Activated T-cell treated with anti-CD3 and anti-CD28 coated beads, Interleukin-2, amount 50 U/mL, for 72 hours (primary cell): ENCODE data around the gene MPZL3. TPM values are rescaled to one million over a fixed set of nuclear protein-coding genes. Genes with fewer than 3 reads are reported as not detected.

ENCODE experiments used
- ATAC-seq, 2 donors: fragments of 150-1000 bp; cut with Tn5 transposase; replicated peaks in 1 of 2; 2 replicates each; pipeline ENCODE4 v1.10.0; 2021; ENCODE audit warnings: moderate library complexity in 2 of 2, mild to moderate bottlenecking in 1 of 2
- DNase-seq, 2 donors: peaks; one replicate each; pipeline ENCODE4 v3.0.0; 2021 to 2022; ENCODE audit warnings: mixed read lengths in 1 of 2
- H3K27ac Mint-ChIP-seq: one replicate; pipeline ENCODE4 v1.8.0; 2022; ENCODE audit warnings: mild to moderate bottlenecking, moderate library complexity, mixed read lengths
- H3K27me3 Mint-ChIP-seq: one replicate; pipeline ENCODE4 v1.8.0; 2022; ENCODE audit warnings: low read depth, mixed read lengths
- H3K36me3 Mint-ChIP-seq, 2 donors: one replicate each; pipeline ENCODE4 v1.8.0; 2022; ENCODE audit warnings: mixed read lengths in 2 of 2, mild to moderate bottlenecking in 1 of 2; ENCODE audit not compliant: insufficient read depth in 2 of 2
- H3K4me1 Mint-ChIP-seq: one replicate; pipeline ENCODE4 v1.8.0; 2022; ENCODE audit warnings: low read depth, mixed read lengths
- H3K4me3 Mint-ChIP-seq, 2 donors: one replicate each; pipeline ENCODE4 v1.8.0; 2022; ENCODE audit warnings: mild to moderate bottlenecking in 2 of 2, mixed read lengths in 2 of 2, moderate library complexity in 2 of 2
- H3K9me3 Mint-ChIP-seq, 2 donors: one replicate each; pipeline ENCODE4 v1.8.0; 2022; ENCODE audit warnings: mixed read lengths in 2 of 2
- total RNA-seq, 2 donors: library from RNA; stranded (reverse); gene quantifications; one replicate each; pipeline ENCODE4 v1.2.3, GENCODE V29; 2022

Gene MPZL3
- total RNA-seq, 2 donors from 2014 or later = 71.3 to 76.3 TPM

GRCh38 chr11:118212781-118213191 lies 39.4 kb downstream of the MPZL3 start:
- no peaks in the 10 kb centered on the region for H3K27me3 Mint-ChIP-seq
- DNase-seq (no peak), ATAC-seq (no peak)
- H3K4me1 Mint-ChIP-seq = peaks cover 89% of the 10 kb centered on the region
- peak overlapping the region; percentile 97 for H3K27ac Mint-ChIP-seq
- peak overlapping the region; percentile 81 to 85 for H3K4me3 Mint-ChIP-seq
- H3K36me3 Mint-ChIP-seq = peaks cover 22 to 58% of the 10 kb centered on the region in 2 donors
- no peaks in the 10 kb centered on the region for H3K9me3 Mint-ChIP-seq

DNA sequence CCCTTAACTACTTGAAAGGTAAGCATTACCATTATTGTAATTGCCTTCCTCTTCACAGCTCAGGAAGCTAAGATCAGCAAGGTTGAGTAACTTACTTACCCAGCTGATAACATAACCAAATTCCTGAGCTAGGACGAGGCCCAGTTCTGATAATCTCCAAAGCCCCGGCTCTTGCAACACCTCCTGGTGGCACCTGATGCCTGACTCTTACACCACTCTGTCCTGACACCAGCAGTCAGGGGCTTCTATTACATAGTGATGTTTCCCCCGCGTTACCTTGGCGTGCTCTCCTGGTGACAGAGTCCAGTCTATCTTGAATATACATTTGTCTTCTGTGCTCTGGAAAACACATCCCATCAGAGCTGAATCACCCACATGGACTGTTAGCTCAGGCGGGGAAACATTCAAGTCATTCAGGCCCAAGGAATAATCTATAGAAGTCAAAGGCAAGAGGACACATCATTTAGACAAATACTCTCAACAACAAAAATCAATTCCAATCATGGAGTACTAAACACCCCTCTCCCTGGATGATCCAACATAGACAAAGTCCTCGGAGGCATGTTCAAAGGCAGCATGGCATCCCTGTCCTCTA lies 39.9 kb downstream of the MPZL3 start:
- H3K4me1 Mint-ChIP-seq = peaks cover 84% of the 10 kb centered on the region
- no peaks in the 10 kb centered on the region for H3K9me3 Mint-ChIP-seq
- no peak for DNase-seq
- no peaks in the 10 kb centered on the region for H3K27me3 Mint-ChIP-seq
- H3K4me3 Mint-ChIP-seq = peak overlapping the region; percentile 81 to 85
- peaks cover 25 to 59% of the 10 kb centered on the region in 2 donors for H3K36me3 Mint-ChIP-seq
- no peak for ATAC-seq
- H3K27ac Mint-ChIP-seq = peak overlapping the region; percentile 97

GRCh38 chr11:118211006-118211405 lies 41.2 kb downstream of the MPZL3 start:
- DNase-seq (no peak), ATAC-seq (no peak)
- Mint-ChIP-seq H3K27me3 (no peaks in the 10 kb centered on the region), H3K4me1 (peaks cover 72% of the 10 kb centered on the region), H3K9me3 (peaks cover 0 to 1% of the 10 kb centered on the region in 2 donors), H3K4me3 (peak overlapping the region; percentile 28 to 85), H3K36me3 (peaks cover 31 to 69% of the 10 kb centered on the region in 2 donors), H3K27ac (no peak overlapping the region)

- peak overlapping the region in 1 of 2 donors; percentile 39 for H3K4me3 Mint-ChIP-seq
- H3K27me3 Mint-ChIP-seq = no peaks in the 10 kb centered on the region
- ATAC-seq (no peak), DNase-seq (no peak)
- H3K4me1 Mint-ChIP-seq = peaks cover 65% of the 10 kb centered on the region
- H3K36me3 Mint-ChIP-seq = peaks cover 38 to 76% of the 10 kb centered on the region in 2 donors
- peak overlapping the region; percentile 26 for H3K27ac Mint-ChIP-seq
- H3K9me3 Mint-ChIP-seq = peaks cover 0 to 1% of the 10 kb centered on the region in 2 donors
Measured at GRCh38 chr11:118210323-118210722, 41.8 kb downstream of the MPZL3 start.

- peaks cover 52% of the 10 kb centered on the region for H3K4me1 Mint-ChIP-seq
- no peaks in the 10 kb centered on the region for H3K27me3 Mint-ChIP-seq
- H3K27ac Mint-ChIP-seq = peak overlapping the region; percentile 74
- peaks cover 31 to 71% of the 10 kb centered on the region in 2 donors for H3K36me3 Mint-ChIP-seq
- H3K4me3 Mint-ChIP-seq = peak overlapping the region; percentile 29 to 68
- no peak for DNase-seq
- ATAC-seq = peak; percentile 38 to 58
- peaks cover 0 to 1% of the 10 kb centered on the region in 2 donors for H3K9me3 Mint-ChIP-seq
Measured at GRCh38 chr11:118209033-118209432, 43.1 kb downstream of the MPZL3 start.

GRCh38 chr11:118207079-118207478 lies 45.1 kb downstream of the MPZL3 start:
- Mint-ChIP-seq H3K36me3 (peaks cover 23 to 52% of the 10 kb centered on the region in 2 donors), H3K9me3 (peaks cover 0 to 1% of the 10 kb centered on the region in 2 donors), H3K4me1 (peaks cover 32% of the 10 kb centered on the region), H3K4me3 (peak overlapping the region; percentile 43 to 84), H3K27me3 (no peaks in the 10 kb centered on the region), H3K27ac (no peak overlapping the region)
- ATAC-seq (peak; percentile 48 to 51), DNase-seq (no peak)

- ATAC-seq (no peak), DNase-seq (no peak)
- Mint-ChIP-seq H3K27ac (no peak overlapping the region), H3K4me3 (peak overlapping the region; percentile 43 to 84), H3K9me3 (peaks cover 0 to 1% of the 10 kb centered on the region in 2 donors), H3K36me3 (peaks cover 20 to 46% of the 10 kb centered on the region in 2 donors), H3K4me1 (peaks cover 27% of the 10 kb centered on the region), H3K27me3 (no peaks in the 10 kb centered on the region)
Measured at GRCh38 chr11:118206391-118207031, 45.7 kb downstream of the MPZL3 start.

- Mint-ChIP-seq H3K4me1 (peaks cover 19% of the 10 kb centered on the region), H3K4me3 (peak overlapping the region; percentile 43 to 84), H3K27me3 (no peaks in the 10 kb centered on the region), H3K9me3 (peaks cover 0 to 1% of the 10 kb centered on the region in 2 donors), H3K27ac (no peak overlapping the region), H3K36me3 (peaks cover 21 to 40% of the 10 kb centered on the region in 2 donors)
- no peak for DNase-seq
- no peak for ATAC-seq
Measured at GRCh38 chr11:118205606-118206378, 46.4 kb downstream of the MPZL3 start.

- ATAC-seq (peak; percentile 48 to 50), DNase-seq (peak; percentile 81 to 85)
- peaks cover 16% of the 10 kb centered on the region for H3K4me1 Mint-ChIP-seq
- H3K36me3 Mint-ChIP-seq = peaks cover 19 to 39% of the 10 kb centered on the region in 2 donors
- H3K27me3 Mint-ChIP-seq = no peaks in the 10 kb centered on the region
- no peak overlapping the region for H3K27ac Mint-ChIP-seq
- H3K4me3 Mint-ChIP-seq = no peak overlapping the region
- H3K9me3 Mint-ChIP-seq = peaks cover 0 to 1% of the 10 kb centered on the region in 2 donors
Measured at GRCh38 chr11:118202599-118203422, 49.4 kb downstream of the MPZL3 start.

- no peak for DNase-seq
- peak; percentile 11 to 23 for ATAC-seq
- H3K36me3 Mint-ChIP-seq = peaks cover 15 to 37% of the 10 kb centered on the region in 2 donors
- peaks cover 0 to 1% of the 10 kb centered on the region in 2 donors for H3K9me3 Mint-ChIP-seq
- no peaks in the 10 kb centered on the region for H3K27me3 Mint-ChIP-seq
- peaks cover 18% of the 10 kb centered on the region for H3K4me1 Mint-ChIP-seq
- no peak overlapping the region for H3K4me3 Mint-ChIP-seq
- no peak overlapping the region for H3K27ac Mint-ChIP-seq
Measured at GRCh38 chr11:118201966-118202365, 50.2 kb downstream of the MPZL3 start.

DNA sequence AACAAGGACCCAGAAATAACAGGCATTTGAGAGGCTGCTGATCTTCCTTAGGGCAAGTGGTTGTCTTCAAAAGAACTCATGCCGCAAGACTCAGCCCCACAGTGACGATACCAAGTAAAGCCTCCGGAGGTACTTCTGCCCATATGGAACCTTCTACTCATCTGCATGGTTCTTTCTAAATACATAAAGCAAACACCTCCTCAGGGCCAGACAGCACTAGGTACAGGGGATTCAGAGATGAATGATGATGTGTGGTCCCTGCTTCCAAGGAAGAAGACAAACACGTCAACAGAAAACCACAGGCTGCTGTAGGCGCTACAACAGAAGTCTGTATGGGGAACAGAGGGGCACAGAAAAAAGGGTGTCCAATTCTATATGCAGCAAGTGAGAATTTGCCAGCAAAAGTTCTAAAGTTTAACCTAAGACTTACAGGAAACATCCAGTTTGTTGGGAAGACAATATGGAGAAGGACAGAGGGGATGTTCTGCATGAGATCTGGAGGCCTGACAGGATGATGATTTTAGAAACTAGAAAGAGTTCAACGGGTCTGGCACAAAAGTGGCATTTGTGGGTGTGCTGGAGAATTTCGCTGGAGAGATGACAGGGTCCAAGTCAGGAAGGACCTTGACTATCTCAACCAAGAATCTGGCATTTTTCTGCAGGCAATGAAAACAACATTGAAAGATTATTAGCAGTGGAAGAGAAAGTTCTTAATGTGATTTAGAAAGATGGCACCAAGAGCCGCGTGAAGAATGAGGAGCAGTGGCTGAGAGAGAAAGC lies 51.1 kb downstream of the MPZL3 start:
- Mint-ChIP-seq H3K27ac (no peak overlapping the region), H3K9me3 (no peaks in the 10 kb centered on the region), H3K27me3 (no peaks in the 10 kb centered on the region), H3K4me3 (no peak overlapping the region), H3K36me3 (peaks cover 11 to 37% of the 10 kb centered on the region in 2 donors), H3K4me1 (peaks cover 18% of the 10 kb centered on the region)
- ATAC-seq = peak; percentile 89 to 90
- DNase-seq = peak; percentile 72 to 77

DNA sequence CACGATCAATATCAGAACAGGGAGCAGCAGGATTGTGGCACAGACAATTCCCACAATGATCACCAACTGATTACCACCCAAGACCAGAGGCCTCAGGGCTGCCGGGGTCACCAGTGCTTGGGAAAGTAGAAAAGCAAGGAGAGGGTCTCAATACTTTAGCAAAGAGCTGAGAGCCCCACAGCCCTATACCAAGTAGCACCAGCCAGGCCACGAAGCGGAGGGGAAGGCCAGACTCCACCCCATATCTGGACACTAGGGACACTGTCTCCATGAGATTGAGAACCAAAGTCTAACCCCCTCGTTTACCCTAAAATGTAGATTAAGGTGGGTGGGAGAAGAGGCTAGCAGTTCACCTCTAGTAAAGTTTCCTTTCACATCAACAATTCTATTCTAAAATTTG lies 51.7 kb downstream of the MPZL3 start:
- ATAC-seq (peak; percentile 3 to 5), DNase-seq (no peak)
- H3K27me3 Mint-ChIP-seq = no peaks in the 10 kb centered on the region
- peaks cover 18% of the 10 kb centered on the region for H3K4me1 Mint-ChIP-seq
- no peaks in the 10 kb centered on the region for H3K9me3 Mint-ChIP-seq
- H3K27ac Mint-ChIP-seq = no peak overlapping the region
- peaks cover 5 to 33% of the 10 kb centered on the region in 2 donors for H3K36me3 Mint-ChIP-seq
- H3K4me3 Mint-ChIP-seq = no peak overlapping the region
